Tibial nerve (tissue), 4 donors: ENCODE results near the gene ZBTB39. TPM values are rescaled to one million over a fixed set of nuclear protein-coding genes. Genes with fewer than 3 reads are reported as not detected.

ENCODE experiments used
- DNase-seq, 2 donors: peaks; one replicate each; pipeline ENCODE4 v3.0.0-alpha.2; 2019; ENCODE audit warnings: low spot score in 2 of 2
- H3K27ac ChIP-seq, 4 donors: fragments of 200-600 bp; sonication (generic) in 3 of 4; one replicate each; pipeline ENCODE4 v1.5.1; 2017 to 2019; ENCODE audit warnings: mild to moderate bottlenecking in 1 of 4
- H3K27me3 ChIP-seq, 2 donors: fragments of 200-600 bp; sonication (generic) in 1 of 2; one replicate each; pipeline versions ENCODE4 v1.5.1 to v1.6.0; 2017 to 2019
- H3K36me3 ChIP-seq, 3 donors: fragments of 200-600 bp; sonication (generic); one replicate each; pipeline ENCODE4 v1.5.1; 2018 to 2019
- H3K4me1 ChIP-seq, 4 donors: fragments of 200-600 bp; sonication (generic) in 3 of 4; one replicate each; pipeline ENCODE4 v1.5.1; 2017 to 2019
- H3K4me3 ChIP-seq, 4 donors: fragments of 200-600 bp; sonication (generic) in 3 of 4; one replicate each; pipeline ENCODE4 v1.5.1; 2017 to 2019; ENCODE audit warnings: mild to moderate bottlenecking in 1 of 4, moderate library complexity in 1 of 4
- H3K9me3 ChIP-seq, 4 donors: fragments of 200-600 bp; sonication (generic) in 3 of 4; one replicate each; pipeline ENCODE4 v1.5.1; 2017 to 2019
- CTCF ChIP-seq, 5 experiments: fragments of 200-600 bp in 3 of 5; fragments of 450-650 bp in 2 of 5; sonication (generic) in 3 of 5; IDR thresholded peaks; one replicate each; pipeline ENCODE4 v1.5.1; 2016 to 2019; ENCODE audit warnings: antibody characterized with exemption in 5 of 5, mild to moderate bottlenecking in 3 of 5, moderate library complexity in 2 of 5
- EP300 ChIP-seq, 2 donors: sonication (generic); formaldehyde crosslinking; IDR thresholded peaks; one replicate each; pipeline ENCODE4 v1.6.1; 2017; ENCODE audit warnings: antibody characterized with exemption in 2 of 2, mild to moderate bottlenecking in 1 of 2
- POLR2A ChIP-seq, 2 donors: fragments of 450-650 bp; IDR thresholded peaks; one replicate each; pipeline ENCODE4 v1.6.1; 2017; ENCODE audit warnings: antibody characterized with exemption in 2 of 2, mild to moderate bottlenecking in 2 of 2, moderate library complexity in 2 of 2
- WGBS, 2 donors: methylation state at CpG; one replicate each; pipeline ENCODE4 v1.1.5; 2018; 5-methylcytosine and 5-hydroxymethylcytosine counted together
- total RNA-seq, 4 donors: library from RNA; depleted of rRNA; stranded (reverse); fragments of >200 nt; gene quantifications; one replicate each; pipeline ENCODE4 v1.1.0, GENCODE V29; 2016

ZBTB39 gene
- total RNA-seq, 4 donors from 2014 or later = 3.6 to 6.8 (median 5.4) TPM

GRCh38 chr12:57040750-57041149 is 34.4 kb upstream of the ZBTB39 start:
- 72 to 73% methylated on average over 2 of the region's 2 CpGs for WGBS, 2 donors
- H3K4me3 ChIP-seq = no peak overlapping the region
- no peaks in the 10 kb centered on the region for H3K4me1 ChIP-seq
- TF ChIP-seq POLR2A (IDR thresholded peaks at IDR 0.05) (no peak), EP300 (IDR thresholded peaks at IDR 0.05) (no peak), CTCF (IDR thresholded peaks at IDR 0.05) (no peak)
- no peaks in the 10 kb centered on the region for H3K27me3 ChIP-seq
- H3K36me3 ChIP-seq = no peaks in the 10 kb centered on the region
- H3K27ac ChIP-seq = no peak overlapping the region
- no peak for DNase-seq
- H3K9me3 ChIP-seq = no peaks in the 10 kb centered on the region

- Histone ChIP-seq H3K9me3 (no peaks in the 10 kb centered on the region), H3K4me1 (no peaks in the 10 kb centered on the region), H3K4me3 (no peak overlapping the region), H3K27ac (no peak overlapping the region), H3K36me3 (no peaks in the 10 kb centered on the region), H3K27me3 (no peaks in the 10 kb centered on the region)
- DNase-seq = no peak
- no peak for TF ChIP-seq POLR2A (IDR thresholded peaks at IDR 0.05)
- TF ChIP-seq CTCF (IDR thresholded peaks at IDR 0.05) = no peak
- 88 to 91% methylated on average over 4 of the region's 4 CpGs for WGBS, 2 donors
Observed at GRCh38 chr12:57040211-57040610, 33.9 kb upstream of the ZBTB39 start.

GRCh38 chr12:57039016-57039798 is 32.9 kb upstream of the ZBTB39 start:
- TF ChIP-seq CTCF (IDR thresholded peaks at IDR 0.05) (no peak), POLR2A (IDR thresholded peaks at IDR 0.05) (no peak), EP300 (IDR thresholded peaks at IDR 0.05) (no peak)
- no peak overlapping the region for H3K27ac ChIP-seq
- 79 to 85% methylated on average over 9 of the region's 9 CpGs for WGBS, 2 donors
- DNase-seq = no peak
- H3K27me3 ChIP-seq = no peaks in the 10 kb centered on the region
- no peak overlapping the region for H3K4me3 ChIP-seq
- no peaks in the 10 kb centered on the region for H3K4me1 ChIP-seq
- H3K36me3 ChIP-seq = no peaks in the 10 kb centered on the region
- no peaks in the 10 kb centered on the region for H3K9me3 ChIP-seq

- no peaks in the 10 kb centered on the region for H3K27me3 ChIP-seq
- 74 to 77% methylated on average over 3 of the region's 3 CpGs for WGBS, 2 donors
- DNase-seq = no peak
- no peak overlapping the region for H3K27ac ChIP-seq
- no peaks in the 10 kb centered on the region for H3K4me1 ChIP-seq
- no peaks in the 10 kb centered on the region for H3K9me3 ChIP-seq
- TF ChIP-seq CTCF (IDR thresholded peaks at IDR 0.05) = no peak
- TF ChIP-seq EP300 (IDR thresholded peaks at IDR 0.05) = no peak
- TF ChIP-seq POLR2A (IDR thresholded peaks at IDR 0.05) = no peak
- H3K4me3 ChIP-seq = no peak overlapping the region
- no peaks in the 10 kb centered on the region for H3K36me3 ChIP-seq
Observed at GRCh38 chr12:57037264-57037663, 30.9 kb upstream of the ZBTB39 start.

GRCh38 chr12:57033431-57033830 is 27.1 kb upstream of the ZBTB39 start:
- H3K27ac ChIP-seq = no peak overlapping the region
- H3K27me3 ChIP-seq = no peaks in the 10 kb centered on the region
- H3K4me3 ChIP-seq = no peak overlapping the region
- no peaks in the 10 kb centered on the region for H3K4me1 ChIP-seq
- no peaks in the 10 kb centered on the region for H3K36me3 ChIP-seq
- WGBS, 2 donors = 91 to 96% methylated on average over 3 of the region's 3 CpGs
- DNase-seq = no peak
- TF ChIP-seq EP300 (IDR thresholded peaks at IDR 0.05) = no peak
- TF ChIP-seq POLR2A (IDR thresholded peaks at IDR 0.05) = no peak
- no peak for TF ChIP-seq CTCF (IDR thresholded peaks at IDR 0.05)
- H3K9me3 ChIP-seq = no peaks in the 10 kb centered on the region
